T-cell (primary cell): Measurements from ENCODE around the gene MON1B. TPM values are rescaled to one million over a fixed set of nuclear protein-coding genes. Genes with fewer than 3 reads are reported as not detected.

Experiments
- ATAC-seq, 4 experiments: fragments of 200-7000 bp in 3 of 4; fragments of 150-1000 bp in 1 of 4; cut with Tn5 transposase; replicated peaks in 1 of 4; 1 replicate in 3 of 4; 2 replicates in 1 of 4; pipeline ENCODE4 v1.10.0; 2021; ENCODE audit warnings: moderate library complexity in 3 of 4, mild to moderate bottlenecking in 2 of 4, moderate number of reproducible peaks in 1 of 4
- CTCF ChIA-PET, 2 donors: fragments of 300-600 bp; sonication (Branson Sonifier 250); formaldehyde crosslinking; loops; one replicate each; lab custom pipeline; 2022; ENCODE audit warnings: antibody characterized with exemption in 2 of 2; lab: Charles Lee
- POLR2A ChIA-PET, 2 donors: fragments of 300-600 bp; sonication (Branson Sonifier 250); formaldehyde crosslinking; loops; one replicate each; lab custom pipeline; 2022; ENCODE audit warnings: antibody characterized with exemption in 2 of 2; lab: Charles Lee
- DNase-seq, 35 experiments: peaks; one replicate each; pipeline versions ENCODE4 v3.0.0 to v3.0.0-alpha.2; 2013 to 2023
- H3K27ac ChIP-seq: one replicate; pipeline ENCODE4 v1.5.1; 2013; ENCODE audit warnings: low read length
- H3K27me3 ChIP-seq, 2 experiments: replicated peaks in 1 of 2; 1 replicate in 1 of 2; 2 replicates in 1 of 2; pipeline versions ENCODE4 v1.6.1 to v1.7.0; 2013; ENCODE audit warnings: low read length in 1 of 2, mixed read lengths in 1 of 2; ENCODE audit not compliant: control insufficient read depth in 2 of 2, insufficient read depth in 2 of 2; ENCODE audit errors: extremely low read depth in 1 of 2
- H3K36me3 ChIP-seq, 2 donors: 1 replicate in 1 of 2; 2 replicates in 1 of 2; pipeline versions ENCODE4 v1.6.1 to v1.7.0; 2013; ENCODE audit warnings: low read length in 1 of 2; ENCODE audit not compliant: control insufficient read depth in 2 of 2, insufficient read depth in 1 of 2; ENCODE audit errors: extremely low read depth in 1 of 2
- H3K4me1 ChIP-seq, 2 experiments: 1 replicate in 1 of 2; 2 replicates in 1 of 2; pipeline versions ENCODE4 v1.6.1 to v1.7.0; 2013; ENCODE audit warnings: low read length in 2 of 2, mixed read lengths in 1 of 2; ENCODE audit not compliant: insufficient read depth in 2 of 2, control insufficient read depth in 1 of 2; ENCODE audit errors: extremely low read depth in 1 of 2
- H3K4me3 ChIP-seq, 2 donors: 1 replicate in 1 of 2; 2 replicates in 1 of 2; pipeline versions ENCODE4 v1.5.1 to v1.7.0; 2013; ENCODE audit warnings: mild to moderate bottlenecking in 2 of 2, low read length in 1 of 2, moderate library complexity in 1 of 2; ENCODE audit not compliant: control insufficient read depth in 1 of 2; ENCODE audit errors: extremely low read depth in 1 of 2
- H3K9me3 ChIP-seq: 2 replicates; pipeline ENCODE4 v1.7.0; 2013
- H3K27ac Mint-ChIP-seq, 2 donors: one replicate each; pipeline ENCODE4 v1.8.0; 2020 to 2021; ENCODE audit warnings: mild to moderate bottlenecking in 2 of 2, mixed read lengths in 2 of 2
- H3K27me3 Mint-ChIP-seq, 2 donors: one replicate each; pipeline ENCODE4 v1.8.0; 2021 to 2022; ENCODE audit warnings: mixed read lengths in 2 of 2
- H3K36me3 Mint-ChIP-seq: one replicate; pipeline ENCODE4 v1.8.0; 2021; ENCODE audit warnings: mixed read lengths
- H3K4me1 Mint-ChIP-seq, 3 donors: one replicate each; pipeline ENCODE4 v1.8.0; 2020 to 2022; ENCODE audit warnings: mixed read lengths in 3 of 3, mild to moderate bottlenecking in 1 of 3
- H3K4me3 Mint-ChIP-seq, 3 donors: one replicate each; pipeline ENCODE4 v1.8.0; 2020 to 2022; ENCODE audit warnings: mild to moderate bottlenecking in 3 of 3, mixed read lengths in 3 of 3, moderate library complexity in 3 of 3
- H3K9me3 Mint-ChIP-seq, 3 donors: one replicate each; pipeline ENCODE4 v1.8.0; 2020 to 2022; ENCODE audit warnings: mixed read lengths in 3 of 3
- WGBS: methylation state at CpG from one replicate; pipeline ENCODE4 v1.1.5; 2013; ENCODE audit warnings: missing lambda C conversion rate; ENCODE audit not compliant: insufficient coverage; 5-methylcytosine and 5-hydroxymethylcytosine counted together
- total RNA-seq, 35 experiments: library from RNA in 6 of 35; stranded (reverse) in 6 of 35; fragments of 120-200 nt in 1 of 35; gene quantifications; one replicate each; pipeline versions ENCODE4 v1.2.1 to v1.2.4 and lab custom pipeline; 2013 to 2026

The MON1B gene
- total RNA-seq, 5 donors from 2014 or later (not counting 1 experiment from before 2014, with no cell fraction given): 60.8 to 91.8 (median 81.9) TPM

DNA sequence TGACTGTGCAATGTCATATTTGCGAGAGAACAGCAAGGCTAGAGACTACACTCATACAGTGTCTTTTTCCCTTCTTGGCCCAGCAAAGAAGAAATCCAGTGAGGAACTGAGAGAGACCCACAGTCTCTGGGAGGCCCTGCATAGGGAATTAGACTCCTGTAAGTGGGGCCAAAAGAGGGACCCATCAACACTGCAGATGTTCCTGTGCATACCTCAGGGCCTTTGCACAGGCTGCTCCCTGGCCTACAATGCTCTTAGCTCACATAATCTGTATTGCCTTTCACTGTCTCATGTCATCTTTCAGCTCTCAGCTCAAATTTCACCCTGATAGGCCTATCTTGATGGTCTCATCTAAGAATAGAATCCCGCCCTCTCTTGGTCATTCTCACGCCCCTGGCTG, 17.4 kb downstream of the MON1B start:
- Histone ChIP-seq H3K4me1 (peaks cover 0 to 11% of the 10 kb centered on the region in 2 experiments), H3K36me3 (no peaks in the 10 kb centered on the region), H3K27me3 (no peaks in the 10 kb centered on the region), H3K9me3 (no peaks in the 10 kb centered on the region), H3K4me3 (no peak overlapping the region), H3K27ac (no peak overlapping the region)
- DNase-seq (no peak), ATAC-seq (no peak)
- ChIA-PET CTCF (interaction anchor here (1.0 to 1.3 kb wide), 2 partner anchors 29 to 38 kb away, joined by 3 to 4 read pairs; no protein-coding TSS in a partner anchor), POLR2A (no interaction called here)
- Mint-ChIP-seq H3K4me3 (no peak overlapping the region), H3K36me3 (no peaks in the 10 kb centered on the region), H3K4me1 (peaks cover 10% of the 10 kb centered on the region in 3 donors), H3K9me3 (no peaks in the 10 kb centered on the region), H3K27ac (no peak overlapping the region), H3K27me3 (no peaks in the 10 kb centered on the region)
- no CpG with 5 or more reads among the region's 3 CpGs for WGBS

DNA sequence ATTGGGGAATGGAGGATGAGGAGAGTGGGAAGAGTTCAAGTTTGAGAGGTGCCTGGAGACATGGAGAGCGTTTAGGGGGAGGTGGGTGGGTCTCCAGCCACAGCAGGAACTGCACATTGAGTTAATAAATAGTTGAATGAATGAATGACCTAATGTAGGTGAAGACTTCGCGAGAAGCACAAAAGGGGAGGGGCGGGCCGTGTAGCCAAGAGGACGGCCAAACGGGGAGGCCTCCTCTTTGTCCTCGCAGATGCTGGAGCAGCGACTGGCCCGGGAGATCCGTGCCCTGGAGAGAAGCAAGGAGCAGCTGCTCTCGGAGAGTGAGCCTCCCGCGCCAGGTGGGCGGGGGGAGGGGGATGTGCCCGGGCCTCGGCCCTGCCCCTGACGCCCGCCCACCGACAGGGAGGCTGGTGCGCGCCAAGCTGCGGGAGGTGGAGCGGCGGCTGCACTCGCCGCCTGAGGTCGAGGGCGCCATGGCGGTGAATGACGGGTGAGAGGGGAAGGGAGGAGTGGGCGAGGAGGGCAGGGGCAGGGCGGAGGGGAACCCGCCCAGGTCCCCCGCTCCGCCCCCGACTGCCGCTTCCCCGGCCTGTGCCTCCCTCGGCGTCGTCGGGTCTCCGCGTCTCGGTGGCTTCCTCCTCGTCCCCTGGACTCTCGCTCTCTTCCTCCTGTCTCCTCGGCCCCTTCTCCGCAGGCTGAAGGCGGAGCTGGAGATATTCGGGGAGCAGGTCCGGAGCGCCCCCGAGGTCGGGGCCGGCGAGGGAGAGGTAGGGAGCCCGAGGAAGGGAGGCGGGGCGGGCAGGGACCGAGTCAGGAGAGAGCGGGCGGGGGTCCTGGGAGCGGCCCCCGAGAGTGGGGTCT, 21.1 kb downstream of the MON1B start:
- DNase-seq (peak; percentile 38 to 85 (median 72)), ATAC-seq (peak; percentile 79 to 87 (median 80))
- 2% methylated on average over 61 of the region's 66 CpGs for WGBS
- CTCF ChIA-PET: interaction anchor here in 1 of 2 donors (0.6 kb wide), 1 partner anchor 1829 kb away, joined by 3 read pairs; no protein-coding TSS in a partner anchor
- H3K4me1 Mint-ChIP-seq: peaks cover 15 to 16% (median 15%) of the 10 kb centered on the region in 3 donors
- H3K27ac Mint-ChIP-seq: peak overlapping the region; percentile 63 to 81
- H3K36me3 Mint-ChIP-seq: no peaks in the 10 kb centered on the region
- Histone ChIP-seq H3K4me1 (peaks cover 0 to 12% of the 10 kb centered on the region in 2 experiments), H3K36me3 (no peaks in the 10 kb centered on the region), H3K27me3 (no peaks in the 10 kb centered on the region), H3K27ac (peak overlapping the region; percentile 65), H3K9me3 (no peaks in the 10 kb centered on the region), H3K4me3 (peak overlapping the region; percentile 71 to 81)
- H3K27me3 Mint-ChIP-seq: no peaks in the 10 kb centered on the region
- H3K9me3 Mint-ChIP-seq: no peaks in the 10 kb centered on the region
- POLR2A ChIA-PET: no interaction called here
- H3K4me3 Mint-ChIP-seq: peak overlapping the region; percentile 82 to 87 (median 86)

DNA sequence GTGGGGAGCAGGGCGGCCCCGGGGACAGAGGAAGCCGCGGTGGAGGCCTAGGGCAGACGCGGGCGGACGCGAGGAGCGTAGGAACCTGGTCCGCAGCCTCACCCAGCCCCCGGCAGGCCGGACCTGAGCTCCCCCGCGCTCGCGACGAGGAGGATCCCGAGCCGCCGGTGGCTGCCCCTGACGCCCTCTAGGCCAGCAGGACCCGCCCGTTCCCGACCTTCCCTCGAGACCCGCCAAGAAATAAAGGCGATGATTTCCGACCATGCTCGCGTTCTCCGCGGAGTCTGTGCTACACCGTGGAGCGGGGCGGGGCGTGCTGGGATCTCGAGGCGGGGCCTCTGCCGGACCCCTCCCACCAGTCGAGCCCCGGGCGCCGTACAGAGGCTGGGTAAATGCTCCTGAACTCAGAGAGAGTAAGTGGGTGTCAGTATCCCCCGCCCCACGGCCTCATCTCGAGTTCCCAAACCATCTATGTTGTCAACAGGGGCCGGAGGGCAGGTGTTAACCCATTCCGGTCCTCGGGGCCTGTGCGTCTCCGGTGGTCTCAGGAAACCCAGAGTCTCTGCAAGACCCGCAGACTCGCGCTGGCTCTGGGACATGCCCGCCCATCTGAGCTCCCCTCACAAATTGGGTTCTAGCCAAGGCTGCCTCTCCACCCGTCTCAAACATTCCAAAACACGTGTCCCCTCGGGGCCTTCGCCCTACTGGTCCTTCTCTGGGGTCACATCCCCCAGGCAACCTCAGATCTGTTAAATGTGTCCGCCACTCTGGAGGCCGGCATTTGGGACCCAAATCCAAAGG, 22.0 kb downstream of the MON1B start:
- H3K27me3 ChIP-seq: no peaks in the 10 kb centered on the region
- H3K9me3 Mint-ChIP-seq: no peaks in the 10 kb centered on the region
- DNase-seq: peak; percentile 41 to 77 (median 63)
- peaks cover 15 to 16% (median 15%) of the 10 kb centered on the region in 3 donors for H3K4me1 Mint-ChIP-seq
- H3K36me3 Mint-ChIP-seq: no peaks in the 10 kb centered on the region
- no peaks in the 10 kb centered on the region for H3K36me3 ChIP-seq
- peak overlapping the region; percentile 82 to 87 (median 86) for H3K4me3 Mint-ChIP-seq
- POLR2A ChIA-PET: no interaction called here
- H3K4me3 ChIP-seq: peak overlapping the region; percentile 71 to 81
- peaks cover 0 to 12% of the 10 kb centered on the region in 2 experiments for H3K4me1 ChIP-seq
- CTCF ChIA-PET: interaction anchor here in 1 of 2 donors (0.6 kb wide), 2 partner anchors 53 to 1830 kb away, joined by 3 to 7 read pairs; no protein-coding TSS in a partner anchor
- H3K9me3 ChIP-seq: no peaks in the 10 kb centered on the region
- peak overlapping the region; percentile 65 for H3K27ac ChIP-seq
- H3K27ac Mint-ChIP-seq: peak overlapping the region in 1 of 2 donors; percentile 28
- WGBS: 18% methylated on average over 54 of the region's 62 CpGs
- ATAC-seq: peak; percentile 72 to 81 (median 78)
- no peaks in the 10 kb centered on the region for H3K27me3 Mint-ChIP-seq

DNA sequence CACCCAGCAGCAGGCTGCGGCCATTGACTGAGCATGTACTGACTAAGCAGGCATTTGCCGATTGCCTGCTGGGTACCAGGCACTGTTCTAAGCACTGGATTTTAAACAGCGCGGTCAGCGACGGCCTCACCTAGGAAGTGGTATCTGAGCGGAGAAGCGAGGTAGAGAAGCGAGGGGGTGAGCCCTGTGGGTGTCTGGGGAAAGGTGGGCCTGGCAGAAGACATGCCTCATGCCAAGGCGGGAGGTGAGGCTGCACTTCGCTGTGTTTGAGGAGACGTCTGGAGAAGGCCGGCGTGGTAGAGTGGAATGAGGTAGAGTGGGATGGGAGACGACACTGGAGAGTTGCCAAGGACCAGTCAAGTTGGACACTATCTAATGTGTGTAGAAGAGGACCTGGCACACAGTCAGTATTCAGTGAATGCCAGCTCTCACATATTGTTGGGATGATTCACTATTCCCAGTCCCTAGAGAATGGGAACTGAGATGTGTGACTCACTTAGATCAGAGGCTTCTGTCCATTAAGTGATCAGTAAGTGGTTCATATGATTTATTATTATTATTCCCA, 22.6 kb downstream of the MON1B start:
- H3K36me3 Mint-ChIP-seq: no peaks in the 10 kb centered on the region
- peaks cover 0 to 12% of the 10 kb centered on the region in 2 experiments for H3K4me1 ChIP-seq
- H3K4me3 Mint-ChIP-seq: peak overlapping the region; percentile 82 to 87 (median 86)
- 94% methylated on average over 15 of the region's 15 CpGs for WGBS
- ATAC-seq (no peak), DNase-seq (no peak)
- no peaks in the 10 kb centered on the region for H3K27me3 Mint-ChIP-seq
- ChIA-PET CTCF (no interaction called here), POLR2A (no interaction called here)
- no peak overlapping the region for H3K4me3 ChIP-seq
- H3K27ac ChIP-seq: no peak overlapping the region
- no peaks in the 10 kb centered on the region for H3K27me3 ChIP-seq
- H3K36me3 ChIP-seq: no peaks in the 10 kb centered on the region
- H3K4me1 Mint-ChIP-seq: peaks cover 15 to 16% (median 15%) of the 10 kb centered on the region in 3 donors
- H3K9me3 Mint-ChIP-seq: no peaks in the 10 kb centered on the region
- H3K27ac Mint-ChIP-seq: peak overlapping the region in 1 of 2 donors; percentile 28
- H3K9me3 ChIP-seq: no peaks in the 10 kb centered on the region

DNA sequence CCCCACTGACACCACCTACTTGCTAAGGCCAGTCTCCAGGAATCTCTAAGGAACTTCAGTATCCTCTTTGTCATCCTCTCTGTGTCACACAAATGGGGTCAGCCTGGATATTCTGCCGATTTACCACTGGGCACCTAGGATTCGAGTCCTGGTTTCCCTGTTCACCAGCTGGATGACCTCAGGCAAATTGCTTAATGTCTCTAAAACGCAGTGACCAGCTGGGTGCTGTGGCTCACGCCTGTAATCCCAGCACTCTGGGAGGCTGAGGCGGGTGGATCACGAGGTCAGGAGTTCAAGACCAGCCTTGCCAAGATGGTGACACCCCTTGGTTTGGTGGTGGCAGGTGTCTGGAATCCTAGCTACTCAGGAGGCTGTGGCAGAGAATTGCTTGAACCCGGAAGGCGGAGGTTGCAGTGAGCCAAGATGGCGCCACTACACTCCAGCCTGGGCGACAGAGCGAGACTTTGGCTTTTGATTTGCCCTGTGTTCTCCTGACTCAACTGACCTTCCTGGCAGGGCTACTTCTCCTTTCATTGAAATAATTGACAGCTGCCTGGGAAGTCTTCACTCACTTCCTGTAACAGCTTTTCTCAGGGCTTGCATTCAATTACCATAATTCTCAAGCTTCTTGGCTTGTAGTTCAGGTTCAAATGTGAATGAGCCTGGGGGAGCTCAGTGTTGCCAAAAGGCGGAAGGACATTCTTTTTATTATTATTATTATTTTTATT, 23.6 kb downstream of the MON1B start:
- no peak overlapping the region for H3K27ac ChIP-seq
- DNase-seq (no peak), ATAC-seq (no peak)
- no peaks in the 10 kb centered on the region for H3K9me3 Mint-ChIP-seq
- ChIA-PET CTCF (no interaction called here), POLR2A (no interaction called here)
- H3K4me3 Mint-ChIP-seq: no peak overlapping the region
- H3K36me3 Mint-ChIP-seq: no peaks in the 10 kb centered on the region
- peaks cover 15 to 16% (median 15%) of the 10 kb centered on the region in 3 donors for H3K4me1 Mint-ChIP-seq
- no peaks in the 10 kb centered on the region for H3K9me3 ChIP-seq
- H3K27me3 Mint-ChIP-seq: no peaks in the 10 kb centered on the region
- H3K4me1 ChIP-seq: peaks cover 0 to 12% of the 10 kb centered on the region in 2 experiments
- no peak overlapping the region for H3K4me3 ChIP-seq
- no peaks in the 10 kb centered on the region for H3K36me3 ChIP-seq
- H3K27me3 ChIP-seq: no peaks in the 10 kb centered on the region
- H3K27ac Mint-ChIP-seq: no peak overlapping the region
- over 99% methylated on average over 11 of the region's 12 CpGs for WGBS
